Activated CD8-positive, alpha-beta memory T cell treated with anti-CD3 and anti-CD28 coated beads for 36 hours (primary cell): ENCODE data around the gene RELN. TPM values are rescaled to one million over a fixed set of nuclear protein-coding genes. Genes with fewer than 3 reads are reported as not detected.

Experiments used
- CTCF ChIA-PET: fragments of 350-600 bp; sonication (Branson Sonifier 250); formaldehyde crosslinking; loops from one replicate; lab custom pipeline; 2021; ENCODE audit warnings: antibody characterized with exemption; lab: Charles Lee
- POLR2A ChIA-PET: fragments of 350-600 bp; sonication (Branson Sonifier 250); formaldehyde crosslinking; loops from one replicate; lab custom pipeline; 2021; ENCODE audit warnings: antibody characterized with exemption; lab: Charles Lee
- total RNA-seq, 2 experiments: library from RNA; stranded (reverse); gene quantifications; one replicate each; pipeline ENCODE4 v1.2.3, GENCODE V29; 2021

Gene RELN
- total RNA-seq, 2 experiments from 2014 or later, result not detected

DNA sequence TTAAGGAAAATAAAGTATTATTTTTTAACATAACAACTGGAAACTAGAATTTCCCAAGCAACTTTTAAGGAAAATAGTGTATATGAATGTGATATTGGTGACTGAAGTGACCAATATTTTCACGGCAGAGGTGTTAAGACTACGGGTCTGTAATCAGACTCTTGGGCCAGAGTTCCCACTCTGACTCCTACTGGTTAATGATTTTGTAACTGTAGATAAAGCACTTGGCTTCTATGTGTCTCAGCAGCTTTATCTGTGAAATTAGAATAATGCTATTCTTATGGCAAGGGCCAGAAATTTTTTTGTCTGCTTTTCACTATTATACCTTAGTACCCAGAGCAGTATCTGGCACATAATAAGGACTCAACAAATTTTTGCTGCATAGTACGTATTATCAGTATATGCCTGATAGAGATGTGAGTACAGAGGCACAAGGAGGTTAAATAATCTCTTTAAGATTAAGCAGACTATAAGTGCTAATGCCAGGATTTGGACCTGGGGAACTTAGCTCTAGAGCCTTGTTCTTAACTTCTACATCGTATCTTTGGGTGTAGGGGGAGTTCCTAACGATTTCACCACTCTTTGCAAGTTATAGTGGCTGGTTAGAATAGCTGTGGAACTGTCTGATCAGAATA lies 357.3 kb downstream of the RELN start:
- ChIA-PET POLR2A (no interaction called here), CTCF (no interaction called here)

GRCh38 chr7:103630318-103630717 lies 359.1 kb downstream of the RELN start:
- ChIA-PET CTCF (no interaction called here), POLR2A (no interaction called here)

- CTCF ChIA-PET, result no interaction called here
Measured at GRCh38 chr7:103628742-103629141, 360.7 kb downstream of the RELN start.

DNA sequence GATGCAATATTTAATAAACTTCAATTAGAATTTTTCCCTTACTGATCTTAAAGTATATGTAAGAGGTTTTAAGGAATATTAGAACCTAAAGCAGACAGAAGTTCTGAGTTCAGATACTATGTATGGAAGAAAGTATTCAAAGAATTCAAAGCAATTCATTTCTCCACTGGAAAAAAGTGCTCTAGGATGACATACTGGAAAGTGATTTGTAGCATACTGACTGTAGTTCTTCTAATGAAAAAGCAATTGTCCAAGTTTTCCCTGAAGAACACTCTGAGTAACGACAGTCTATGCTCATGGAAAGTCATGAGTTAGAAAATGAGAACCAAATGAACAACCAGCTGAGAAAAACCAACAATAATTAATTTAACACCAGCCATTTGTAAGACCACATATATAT lies 362.7 kb downstream of the RELN start:
- POLR2A ChIA-PET, result no interaction called here
- CTCF ChIA-PET, result no interaction called here

More at GRCh38 chr7:103628742-103629141, 360.7 kb downstream of the RELN start:
- POLR2A ChIA-PET, result no interaction called here

GRCh38 chr7:103622274-103622673 lies 367.2 kb downstream of the RELN start:
- ChIA-PET POLR2A (no interaction called here), CTCF (no interaction called here)

- CTCF ChIA-PET, result no interaction called here
- POLR2A ChIA-PET, result no interaction called here
Measured at GRCh38 chr7:103613655-103614642, 375.5 kb downstream of the RELN start.

DNA sequence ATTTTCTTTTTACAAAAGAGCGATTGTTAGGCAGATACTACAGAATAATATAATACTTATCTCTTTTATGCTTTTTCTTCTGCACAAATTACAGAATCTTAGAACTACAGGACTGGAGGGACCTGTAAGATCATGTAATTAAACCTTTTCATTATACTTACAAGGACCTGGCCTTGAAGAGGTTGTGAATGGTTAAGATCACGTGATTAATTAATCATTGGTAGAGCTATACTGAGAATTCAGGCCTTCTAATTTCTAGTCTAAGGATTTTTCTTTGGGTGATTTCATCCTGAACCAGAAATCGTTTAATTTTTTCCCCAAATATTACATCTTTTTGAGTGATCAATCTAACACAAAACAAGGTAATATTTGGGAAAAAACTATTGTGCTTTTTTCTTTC lies 379.7 kb downstream of the RELN start:
- ChIA-PET POLR2A (no interaction called here), CTCF (interaction anchor here (0.7 kb wide), 2 partner anchors 474 to 586 kb away, joined by 3 read pairs; no protein-coding TSS in a partner anchor)

GRCh38 chr7:103605640-103606039 lies 383.8 kb downstream of the RELN start:
- CTCF ChIA-PET, result no interaction called here
- POLR2A ChIA-PET, result no interaction called here

DNA sequence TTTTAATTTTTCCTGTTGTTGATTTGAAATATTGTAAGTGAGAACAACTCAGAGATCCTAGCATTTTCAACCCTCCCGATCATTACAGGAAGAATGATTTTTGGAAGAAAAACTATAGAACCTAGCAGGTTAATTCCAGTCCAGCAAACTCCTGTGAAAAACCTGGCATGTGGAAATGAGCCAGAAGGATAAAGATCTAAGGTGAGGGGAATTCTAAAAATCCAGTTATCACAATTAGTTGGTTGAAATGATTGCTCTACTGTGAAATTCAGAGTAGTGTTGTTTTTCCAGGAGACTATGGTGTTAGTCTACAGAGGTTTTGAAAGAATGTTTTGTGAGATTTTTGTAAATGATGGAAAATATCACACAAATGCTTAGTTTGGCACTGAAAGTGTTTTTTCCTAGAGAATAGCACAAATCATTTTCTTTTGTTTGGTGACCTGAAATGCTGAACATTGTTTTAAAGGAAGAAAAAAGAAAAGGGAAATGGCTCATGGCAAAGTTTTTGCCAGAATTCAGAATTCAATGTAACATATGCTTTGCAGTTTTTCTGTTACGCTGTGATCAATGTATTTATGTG lies 391.0 kb downstream of the RELN start:
- ChIA-PET CTCF (no interaction called here), POLR2A (no interaction called here)

DNA sequence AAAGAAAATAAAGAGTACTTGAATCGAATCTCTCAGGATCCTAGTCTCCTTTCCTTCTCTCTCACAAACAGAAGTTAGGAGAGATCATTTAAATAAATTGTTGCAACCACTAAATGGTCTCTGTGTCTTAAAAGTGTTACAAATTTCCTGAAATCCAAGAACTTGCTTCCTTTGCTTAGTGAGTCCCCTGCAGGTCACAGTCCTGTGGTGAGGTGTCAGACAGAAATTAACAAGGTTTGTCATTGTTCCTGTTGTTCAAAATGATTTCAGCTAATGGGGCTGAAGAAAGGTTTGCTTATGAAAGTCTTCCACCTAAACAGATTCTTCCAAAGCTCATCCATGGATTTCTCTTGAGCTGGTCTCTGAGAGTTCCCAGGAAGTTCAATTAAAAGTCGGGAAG lies 391.9 kb downstream of the RELN start:
- ChIA-PET POLR2A (no interaction called here), CTCF (no interaction called here)

GRCh38 chr7:103594186-103594585 lies 395.3 kb downstream of the RELN start:
- ChIA-PET CTCF (no interaction called here), POLR2A (no interaction called here)

- ChIA-PET POLR2A (no interaction called here), CTCF (no interaction called here)
Measured at GRCh38 chr7:103593691-103594090, 395.8 kb downstream of the RELN start.

DNA sequence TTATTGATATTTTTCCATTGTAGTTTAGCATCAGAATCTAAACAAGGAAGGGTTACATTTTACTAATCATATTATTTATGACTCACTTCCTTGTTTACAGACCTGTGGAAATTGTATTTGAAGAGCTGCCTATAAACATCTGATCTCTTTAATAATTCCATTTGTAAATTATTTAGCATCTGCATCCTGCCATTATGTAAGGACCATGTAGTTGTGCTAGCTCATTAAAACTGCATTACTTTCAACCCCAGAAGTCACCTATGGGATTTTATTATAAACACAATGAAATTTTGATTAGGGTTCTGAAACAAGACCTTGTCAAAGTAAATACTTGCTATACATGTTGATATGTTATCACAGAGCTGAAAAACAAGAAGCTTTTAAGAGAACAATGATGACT lies 396.6 kb downstream of the RELN start:
- POLR2A ChIA-PET, result no interaction called here
- CTCF ChIA-PET, result no interaction called here

- ChIA-PET POLR2A (no interaction called here), CTCF (no interaction called here)
Measured at GRCh38 chr7:103592187-103592586, 397.3 kb downstream of the RELN start.

GRCh38 chr7:103580031-103580430 lies 409.4 kb downstream of the RELN start:
- ChIA-PET POLR2A (no interaction called here), CTCF (no interaction called here)

DNA sequence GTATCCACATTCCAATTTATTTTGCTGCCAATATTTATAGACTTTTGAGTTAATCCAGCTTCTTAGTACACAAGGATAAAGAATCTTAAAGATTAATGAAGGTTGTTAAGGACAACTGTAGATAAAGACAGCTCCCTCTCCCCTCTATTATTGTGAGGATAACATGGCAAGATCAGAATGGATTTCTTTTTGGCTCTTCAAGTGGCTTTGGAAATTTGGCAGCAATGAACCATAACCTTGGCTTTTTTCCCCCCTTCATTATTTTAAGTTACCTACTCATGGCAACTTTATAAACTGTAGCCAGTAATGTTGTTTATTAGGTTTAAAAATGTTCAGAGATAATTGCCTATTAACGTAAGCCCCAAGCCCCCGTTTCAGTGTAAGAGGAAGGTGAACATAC lies 412.4 kb downstream of the RELN start:
- ChIA-PET POLR2A (no interaction called here), CTCF (no interaction called here)

GRCh38 chr7:103576641-103577040 lies 412.8 kb downstream of the RELN start:
- ChIA-PET CTCF (no interaction called here), POLR2A (no interaction called here)

GRCh38 chr7:103574576-103574975 lies 414.9 kb downstream of the RELN start:
- ChIA-PET CTCF (interaction anchor here (1.4 kb wide), 1 partner anchor 51 kb away, joined by 4 read pairs; no protein-coding TSS in a partner anchor), POLR2A (no interaction called here)

DNA sequence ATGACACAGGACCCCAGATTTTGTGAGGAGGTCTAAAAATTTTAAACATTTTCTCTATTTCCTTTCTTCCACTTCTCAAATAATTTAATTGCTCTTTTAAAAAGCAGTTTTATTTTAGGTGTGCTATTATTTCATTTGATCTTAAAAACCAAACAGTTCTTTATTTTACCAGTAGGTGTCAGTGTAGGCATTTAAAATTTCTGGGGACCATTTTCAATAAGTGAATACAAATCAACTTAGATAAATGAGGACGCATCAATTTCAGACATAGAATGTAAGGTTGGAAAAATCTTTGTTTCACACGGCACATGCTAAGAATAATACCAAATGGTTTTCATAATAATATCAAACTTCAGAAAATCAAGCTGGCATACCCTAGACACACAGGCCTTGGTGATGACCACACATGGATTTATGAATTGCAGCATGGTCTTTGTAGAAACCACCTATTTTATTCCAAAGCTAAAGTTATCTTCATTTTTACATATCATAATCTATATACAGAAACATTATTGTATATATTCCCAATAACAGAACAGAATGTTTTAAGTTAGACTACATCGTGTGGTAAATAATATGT lies 415.9 kb downstream of the RELN start:
- POLR2A ChIA-PET, result no interaction called here
- CTCF ChIA-PET, result interaction anchor here (0.6 to 1.4 kb wide), 2 partner anchors 50 to 1807 kb away, joined by 3 to 4 read pairs; no protein-coding TSS in a partner anchor

- ChIA-PET POLR2A (no interaction called here), CTCF (no interaction called here)
Measured at GRCh38 chr7:103571586-103571985, 417.9 kb downstream of the RELN start.
